HG03095 (cell line): ENCODE measurements around the gene CTDP1.

Experiments used
- ATAC-seq: cut with Tn5 transposase; IDR thresholded peaks from one replicate; pipeline ENCODE4 v1.9.1; 2021; ENCODE audit warnings: moderate library complexity; ENCODE audit not compliant: unreplicated experiment

Gene CTDP1

GRCh38 chr18:79679552-79680099 lies at the start of gene CTDP1:
TSS of gene CTDP1 (plus strand) at chr18:79679803. CDS start at chr18:79679948, 145 bp downstream.
- peak; percentile 64 for ATAC-seq

GRCh38 chr18:79630281-79631095 lies 49.1 kb upstream of the CTDP1 start:
- ATAC-seq, result no peak

GRCh38 chr18:79631096-79631507 lies 48.5 kb upstream of the CTDP1 start:
- no peak for ATAC-seq

- ATAC-seq, result no peak
These were observed 47.7 kb upstream of the CTDP1 start for GRCh38 chr18:79631761-79632446.

GRCh38 chr18:79632765-79633164 lies 46.8 kb upstream of the CTDP1 start:
- no peak for ATAC-seq

GRCh38 chr18:79634186-79634585 lies 45.4 kb upstream of the CTDP1 start:
- ATAC-seq, result no peak

GRCh38 chr18:79634593-79635426 lies 44.8 kb upstream of the CTDP1 start:
- no peak for ATAC-seq

GRCh38 chr18:79635427-79635726 lies 44.2 kb upstream of the CTDP1 start:
- ATAC-seq, result no peak

- ATAC-seq, result no peak
These were observed 42.3 kb upstream of the CTDP1 start for GRCh38 chr18:79637181-79637920.

- no peak for ATAC-seq
These were observed 41.4 kb upstream of the CTDP1 start for GRCh38 chr18:79637921-79638909.

GRCh38 chr18:79639072-79639829 lies 40.4 kb upstream of the CTDP1 start:
- no peak for ATAC-seq

- no peak for ATAC-seq
These were observed 39.4 kb upstream of the CTDP1 start for GRCh38 chr18:79640064-79640672.

GRCh38 chr18:79640875-79641274 lies 38.7 kb upstream of the CTDP1 start:
- ATAC-seq, result no peak

GRCh38 chr18:79641722-79642497 lies 37.7 kb upstream of the CTDP1 start:
- no peak for ATAC-seq

- no peak for ATAC-seq
These were observed 37.0 kb upstream of the CTDP1 start for GRCh38 chr18:79642626-79643025.

GRCh38 chr18:79643054-79643984 lies 36.3 kb upstream of the CTDP1 start:
- ATAC-seq, result no peak
